ES-I3 (cell line): ENCODE measurements around the gene SLC23A2.

Experiments used
- H3K36me3 ChIP-seq: 2 replicates; pipeline ENCODE4 v1.6.1; 2013; ENCODE audit warnings: mild to moderate bottlenecking, low read length, control low read depth, moderate library complexity; ENCODE audit not compliant: insufficient read depth
- H3K4me1 ChIP-seq: 2 replicates; pipeline ENCODE4 v1.6.1; 2013; ENCODE audit warnings: mild to moderate bottlenecking, control low read depth, low read length; ENCODE audit not compliant: insufficient read depth
- H3K9ac ChIP-seq: 2 replicates; pipeline ENCODE4 v1.6.1; 2013; ENCODE audit warnings: low read depth, mild to moderate bottlenecking, low read length, moderate library complexity
- H3K9me3 ChIP-seq: 2 replicates; pipeline ENCODE4 v1.6.1; 2013; ENCODE audit warnings: mild to moderate bottlenecking, low read length, moderate library complexity; ENCODE audit not compliant: control insufficient read depth, insufficient read depth

Gene SLC23A2

DNA sequence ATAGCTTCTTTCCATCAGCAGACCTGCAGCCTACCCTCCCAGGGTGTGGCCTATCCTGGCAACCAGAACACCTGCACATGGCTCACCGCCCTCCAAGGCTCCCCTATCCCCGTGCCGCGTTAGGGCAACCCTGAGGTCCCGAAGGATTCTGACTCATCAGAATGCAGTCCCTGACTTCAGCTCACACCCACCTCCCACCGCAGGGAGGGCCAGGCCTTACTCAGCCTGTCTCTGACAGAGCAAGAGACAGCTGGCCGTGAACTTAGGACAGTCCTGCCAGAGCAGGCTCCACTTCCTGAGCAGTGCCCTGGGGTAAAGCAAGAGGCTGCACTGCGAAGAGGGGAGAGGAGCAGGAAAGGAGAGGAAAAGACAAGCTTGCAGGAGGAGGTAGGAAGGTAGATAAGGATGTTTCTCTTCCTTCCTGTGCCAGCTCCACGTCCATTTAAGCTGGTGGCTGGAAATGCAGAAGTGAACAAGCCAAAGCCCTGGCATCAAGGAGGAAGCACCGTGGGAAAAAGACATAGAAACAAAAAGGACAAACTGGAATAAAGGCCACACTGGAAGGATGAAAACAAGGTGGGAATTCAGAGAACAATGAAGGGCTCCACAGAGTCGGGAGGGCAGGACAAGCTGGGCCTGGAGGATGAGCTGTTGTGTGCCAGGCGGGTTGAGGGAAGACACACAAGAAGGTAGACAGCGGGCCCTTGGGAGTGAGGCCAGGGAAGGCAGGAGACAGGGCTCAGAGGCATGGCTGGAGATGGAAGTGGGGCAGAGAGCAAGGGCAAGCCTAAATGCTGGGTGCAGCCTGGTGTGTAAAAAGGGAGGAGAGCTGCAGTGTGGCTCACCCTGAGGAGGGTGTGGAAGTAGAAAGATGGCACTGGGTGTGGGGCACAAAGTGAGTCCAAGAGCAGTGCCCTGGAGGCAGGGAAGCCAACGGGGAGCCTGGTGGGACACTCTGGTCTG lies 102.7 kb downstream of the SLC23A2 start:
- H3K4me1 ChIP-seq = peaks cover 10% of the 10 kb centered on the region
- no peaks in the 10 kb centered on the region for H3K9me3 ChIP-seq
- H3K36me3 ChIP-seq = no peaks in the 10 kb centered on the region
- no peak overlapping the region for H3K9ac ChIP-seq

DNA sequence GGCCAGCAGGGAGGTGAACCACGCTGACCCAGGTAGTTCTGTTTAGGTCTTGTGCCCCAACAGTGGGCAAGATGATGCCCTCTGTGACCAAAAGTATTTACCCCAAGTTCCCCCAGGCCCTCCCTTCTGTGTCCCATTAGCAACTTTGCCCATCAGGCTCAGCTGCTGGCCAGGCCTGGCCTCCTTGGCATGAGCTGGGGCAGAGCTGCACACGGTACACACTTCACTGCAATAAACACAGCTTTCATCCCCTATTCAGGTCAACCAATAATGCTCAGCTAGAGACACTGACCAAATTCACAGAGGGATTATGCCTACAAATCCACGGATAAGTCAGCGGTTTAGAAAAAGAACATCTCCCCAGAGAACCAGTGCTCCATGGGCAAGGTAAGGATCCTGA lies 103.7 kb downstream of the SLC23A2 start:
- Histone ChIP-seq H3K9ac (no peak overlapping the region), H3K36me3 (no peaks in the 10 kb centered on the region), H3K4me1 (peaks cover 10% of the 10 kb centered on the region), H3K9me3 (no peaks in the 10 kb centered on the region)

DNA sequence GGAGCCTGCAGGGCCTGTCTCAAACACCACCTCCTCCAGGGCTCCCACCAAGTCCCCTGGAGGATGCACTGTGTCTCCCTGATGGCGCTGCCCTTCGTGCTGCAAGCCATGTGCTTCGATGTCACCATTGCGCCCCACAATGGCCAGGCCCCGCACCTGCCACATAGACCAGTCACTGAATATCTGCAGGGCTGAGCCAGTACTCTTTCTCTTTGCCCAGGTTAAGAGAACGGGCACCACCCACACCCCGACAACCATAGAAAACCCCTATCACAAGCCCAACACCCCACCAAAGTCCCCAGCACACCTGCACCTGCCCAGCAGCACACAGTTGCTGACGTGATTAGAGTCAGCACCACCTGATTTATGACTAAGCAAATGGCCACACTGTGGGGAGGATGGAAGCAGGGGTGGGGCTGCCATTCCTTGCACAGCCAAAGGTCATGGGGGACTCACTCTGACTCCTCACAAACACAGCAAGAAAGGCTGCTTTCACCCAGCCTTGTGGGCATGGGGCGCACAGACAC lies 104.3 kb downstream of the SLC23A2 start:
- H3K36me3 ChIP-seq = no peaks in the 10 kb centered on the region
- no peak overlapping the region for H3K9ac ChIP-seq
- no peaks in the 10 kb centered on the region for H3K9me3 ChIP-seq
- peaks cover 10% of the 10 kb centered on the region for H3K4me1 ChIP-seq

DNA sequence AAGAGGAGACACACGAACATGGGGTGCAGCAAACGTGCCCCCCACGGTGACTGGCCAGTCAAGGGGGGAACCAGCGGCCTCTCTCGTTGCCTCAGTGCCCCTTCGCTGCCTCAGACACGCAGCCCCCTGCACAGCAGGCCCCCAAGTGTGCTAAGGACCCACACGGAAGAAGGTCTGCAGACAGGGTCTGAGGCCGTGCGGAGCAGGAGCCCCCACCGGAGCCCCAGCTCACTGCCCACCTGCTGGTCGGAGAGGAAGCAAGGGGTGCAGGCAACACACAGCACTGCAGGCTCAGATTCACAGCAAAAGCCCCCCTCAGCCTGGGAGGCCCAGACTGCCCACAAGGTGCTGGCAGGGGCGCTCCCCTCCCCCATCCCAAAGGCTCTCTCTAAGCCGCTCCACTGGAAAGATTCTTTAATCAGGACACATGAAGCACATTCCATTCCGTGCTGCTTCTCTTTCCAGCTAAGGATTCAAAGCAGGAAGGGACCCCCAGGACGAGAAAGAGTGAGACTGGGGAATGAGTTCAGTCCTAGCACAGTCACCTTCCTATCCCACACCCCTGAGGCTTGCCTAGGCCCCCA lies 105.1 kb downstream of the SLC23A2 start:
- Histone ChIP-seq H3K9ac (no peak overlapping the region), H3K36me3 (no peaks in the 10 kb centered on the region), H3K9me3 (no peaks in the 10 kb centered on the region), H3K4me1 (peaks cover 10% of the 10 kb centered on the region)

DNA sequence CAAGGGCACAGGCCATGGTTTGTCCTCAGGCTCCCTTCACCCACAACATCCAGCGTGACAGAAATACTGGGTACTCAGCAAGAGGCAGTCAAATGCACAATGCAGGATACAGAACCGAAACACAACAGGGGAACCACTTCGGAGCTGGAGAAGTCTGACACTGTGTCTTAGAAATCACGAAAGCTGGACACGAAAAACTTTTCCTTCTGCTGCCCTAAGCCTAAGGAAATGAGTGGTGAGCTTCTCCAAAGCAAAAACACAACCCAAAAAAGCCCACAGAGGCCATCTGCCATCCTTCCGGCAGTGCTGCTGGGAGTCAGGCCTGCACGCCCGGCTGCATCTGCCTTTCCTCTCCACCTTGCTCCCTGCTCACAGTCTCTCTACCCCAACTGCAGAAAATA lies 106.3 kb downstream of the SLC23A2 start:
- Histone ChIP-seq H3K9me3 (no peaks in the 10 kb centered on the region), H3K36me3 (no peaks in the 10 kb centered on the region), H3K4me1 (peaks cover 10% of the 10 kb centered on the region), H3K9ac (no peak overlapping the region)

DNA sequence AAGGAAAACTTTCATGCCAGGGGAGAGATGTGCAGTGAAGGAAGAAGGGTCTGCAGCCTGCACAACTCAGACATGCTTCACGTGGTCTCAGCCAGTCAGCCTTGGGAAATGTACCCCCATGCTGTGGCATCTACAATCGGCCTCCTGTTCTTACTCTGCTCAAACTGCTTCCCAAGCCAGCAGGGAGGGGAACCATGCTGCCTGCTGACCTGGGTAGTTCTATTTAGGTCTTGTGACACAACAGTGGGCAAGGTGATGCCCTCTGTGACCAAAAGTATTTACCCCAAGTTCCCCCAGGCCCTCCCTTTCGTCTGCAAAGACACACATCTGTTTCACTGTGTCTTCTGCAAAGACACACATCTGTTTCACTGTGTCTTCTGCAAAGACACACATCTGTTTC lies 106.9 kb downstream of the SLC23A2 start:
- Histone ChIP-seq H3K36me3 (no peaks in the 10 kb centered on the region), H3K9me3 (no peaks in the 10 kb centered on the region), H3K4me1 (peaks cover 10% of the 10 kb centered on the region), H3K9ac (no peak overlapping the region)

DNA sequence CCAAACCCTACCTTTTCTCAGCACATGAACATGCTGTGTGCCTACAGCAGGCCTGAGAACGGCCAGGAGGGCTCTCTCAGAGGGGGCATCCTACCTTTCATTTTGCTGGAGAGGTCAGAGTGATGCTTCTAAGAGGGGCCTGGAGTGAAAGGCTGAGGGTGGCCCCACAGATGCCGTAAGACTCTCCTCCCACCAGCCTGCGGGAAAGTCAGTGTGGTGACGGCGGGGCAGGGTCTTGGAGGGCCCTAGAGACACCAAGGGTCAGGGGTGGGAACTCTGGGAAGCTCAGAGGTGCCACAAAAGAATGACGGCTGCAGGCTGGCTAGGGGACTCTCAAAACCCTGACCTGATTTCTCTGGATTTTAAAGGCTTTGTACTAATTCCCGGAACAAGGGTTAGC lies 107.6 kb downstream of the SLC23A2 start:
- peaks cover 10% of the 10 kb centered on the region for H3K4me1 ChIP-seq
- H3K9ac ChIP-seq = no peak overlapping the region
- no peaks in the 10 kb centered on the region for H3K36me3 ChIP-seq
- H3K9me3 ChIP-seq = no peaks in the 10 kb centered on the region

DNA sequence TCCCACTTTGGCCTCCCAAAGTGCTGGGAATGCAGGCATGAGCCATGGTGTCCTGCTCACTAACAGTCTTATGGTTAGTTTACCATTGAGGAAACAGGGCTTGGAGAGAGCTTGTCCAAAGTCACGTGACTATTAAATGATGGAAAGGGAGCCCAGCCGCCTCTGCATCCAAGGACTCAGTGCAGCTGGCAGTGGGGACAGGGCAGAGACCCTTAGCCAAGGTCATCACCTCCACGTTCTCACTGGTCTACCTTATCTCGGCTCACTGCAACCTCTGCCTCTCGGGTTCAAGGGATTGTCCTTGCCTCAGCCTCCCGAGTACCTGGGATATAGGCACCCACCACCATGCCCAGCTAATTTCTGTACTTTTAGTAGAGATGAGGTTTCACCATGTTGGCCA lies 109.3 kb downstream of the SLC23A2 start:
- H3K4me1 ChIP-seq = peaks cover 6% of the 10 kb centered on the region
- no peaks in the 10 kb centered on the region for H3K36me3 ChIP-seq
- H3K9ac ChIP-seq = no peak overlapping the region
- no peaks in the 10 kb centered on the region for H3K9me3 ChIP-seq

DNA sequence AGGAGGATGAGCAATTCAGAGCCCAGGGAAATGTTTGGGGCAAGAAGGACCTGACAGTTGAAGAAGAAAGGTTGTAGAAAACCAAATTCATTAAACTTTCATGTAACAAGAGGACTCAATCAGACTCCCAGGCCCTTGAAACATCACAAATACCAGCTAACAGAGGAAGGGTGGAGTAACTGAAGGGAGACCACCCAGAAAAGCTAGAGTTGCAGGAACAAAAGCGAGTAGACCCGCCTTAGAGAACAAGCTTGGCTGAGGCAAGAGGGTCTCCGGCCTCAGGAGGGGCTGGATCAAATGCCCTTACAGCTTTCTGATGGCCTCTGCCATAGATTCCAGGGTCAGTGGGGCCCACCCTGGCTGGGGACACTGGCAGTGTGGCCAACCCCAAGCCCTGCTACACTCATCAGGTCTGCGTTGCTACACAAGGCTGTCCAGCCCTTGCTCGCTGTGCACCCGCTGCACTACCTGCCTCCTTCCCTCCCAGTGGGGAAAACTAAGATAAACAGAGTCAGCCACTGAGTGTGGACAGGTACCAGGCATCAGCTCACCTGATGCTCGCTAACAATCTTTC lies 110.0 kb downstream of the SLC23A2 start:
- Histone ChIP-seq H3K36me3 (no peaks in the 10 kb centered on the region), H3K9me3 (no peaks in the 10 kb centered on the region), H3K4me1 (no peaks in the 10 kb centered on the region; the same call in 1 of the 2 replicates), H3K9ac (no peak overlapping the region)

DNA sequence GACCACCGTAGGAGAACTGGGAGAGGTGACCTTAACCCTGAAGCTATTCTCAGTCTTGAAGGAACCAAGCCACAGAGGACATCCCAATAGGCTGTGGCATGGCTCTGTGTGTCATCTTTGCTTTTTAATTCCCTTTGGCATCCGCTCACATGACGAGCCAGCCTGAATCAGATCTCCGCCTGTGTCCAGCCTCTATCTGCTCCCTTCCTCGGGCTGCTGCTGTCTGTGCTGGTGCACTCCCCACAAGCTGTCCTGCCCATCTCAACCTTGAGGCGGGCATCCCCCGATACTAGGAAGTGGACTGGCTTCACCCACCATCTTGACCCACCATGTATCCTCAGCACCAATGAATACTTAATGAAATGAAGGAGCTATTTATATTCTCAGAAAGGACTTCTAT lies 111.9 kb downstream of the SLC23A2 start:
- Histone ChIP-seq H3K9ac (no peak overlapping the region), H3K4me1 (no peaks in the 10 kb centered on the region), H3K9me3 (no peaks in the 10 kb centered on the region), H3K36me3 (no peaks in the 10 kb centered on the region)

DNA sequence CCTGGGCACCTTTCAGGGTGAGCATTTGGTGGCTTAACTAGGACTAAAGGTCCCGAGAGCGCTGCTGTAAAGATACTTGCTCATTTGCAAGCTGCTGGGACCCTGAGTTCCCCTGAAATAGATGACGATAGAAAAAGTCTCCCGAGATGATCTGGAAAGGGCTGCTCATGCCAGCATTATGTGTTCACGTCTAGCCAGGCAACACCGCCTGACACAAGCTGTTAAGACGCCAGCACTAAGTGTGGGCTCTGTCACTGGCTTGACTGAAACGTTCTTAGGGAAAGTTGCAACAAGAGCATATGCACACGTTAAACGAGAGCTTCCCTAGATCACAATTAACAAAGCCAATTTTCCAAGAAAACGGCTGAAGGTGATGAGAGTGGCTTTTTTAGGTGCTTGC lies 113.7 kb downstream of the SLC23A2 start:
- Histone ChIP-seq H3K9me3 (no peaks in the 10 kb centered on the region), H3K9ac (no peak overlapping the region), H3K4me1 (no peaks in the 10 kb centered on the region), H3K36me3 (no peaks in the 10 kb centered on the region)

DNA sequence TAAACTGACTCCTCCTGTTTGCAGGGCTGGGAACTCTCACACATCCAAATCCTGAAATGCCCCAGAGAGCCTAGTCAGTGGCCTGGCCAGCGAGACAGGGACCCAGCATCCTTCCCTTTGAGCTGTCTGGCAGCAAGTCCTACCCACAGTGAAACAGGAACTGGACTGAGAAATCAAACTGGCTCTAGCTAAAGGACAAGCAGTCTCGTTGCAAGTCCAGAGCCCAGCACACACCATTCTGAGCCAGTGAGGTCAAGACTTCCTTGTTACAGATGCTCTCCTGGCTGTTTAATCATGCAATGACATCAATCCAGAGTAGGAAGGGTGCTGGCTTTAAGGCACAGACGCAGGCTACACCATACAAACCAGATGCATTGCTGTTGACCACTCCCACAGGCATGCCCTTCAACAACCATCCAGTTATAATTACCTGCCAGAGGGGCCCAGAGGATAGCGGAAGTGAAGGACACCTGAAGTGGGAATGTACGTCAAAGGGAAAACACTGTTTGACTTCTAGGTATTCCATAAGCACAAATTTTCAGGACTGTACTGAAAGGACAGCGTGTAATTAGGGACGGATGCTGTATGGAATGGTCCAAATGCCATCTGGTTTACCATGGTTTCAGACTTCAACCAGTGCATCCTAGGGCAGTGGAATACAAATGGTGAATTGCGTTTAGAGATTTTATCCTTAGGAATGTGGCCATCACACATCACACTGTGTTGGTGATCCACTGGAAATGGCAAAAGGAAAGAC lies 114.4 kb downstream of the SLC23A2 start:
- no peaks in the 10 kb centered on the region for H3K9me3 ChIP-seq
- H3K36me3 ChIP-seq = no peaks in the 10 kb centered on the region
- H3K9ac ChIP-seq = no peak overlapping the region
- no peaks in the 10 kb centered on the region for H3K4me1 ChIP-seq

DNA sequence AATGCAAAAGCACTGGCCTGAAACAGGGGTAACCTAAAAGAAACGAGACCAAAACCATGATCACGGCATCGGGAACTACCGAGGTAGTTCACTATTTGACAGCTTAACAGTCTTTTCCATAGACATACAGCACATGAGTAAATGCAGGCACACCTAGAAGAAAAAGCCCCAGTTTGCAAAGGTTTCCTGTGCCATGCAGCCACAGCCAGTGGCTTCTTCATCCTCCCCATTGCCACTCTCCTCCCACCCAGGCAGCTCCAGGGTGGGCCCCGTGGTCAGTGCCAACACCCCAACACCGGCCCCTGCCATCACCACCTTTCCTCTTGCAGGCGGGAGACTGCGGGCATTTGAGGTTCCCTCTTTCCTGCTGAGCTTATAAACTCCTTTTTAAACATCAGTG lies 115.4 kb downstream of the SLC23A2 start:
- H3K36me3 ChIP-seq = no peaks in the 10 kb centered on the region

DNA sequence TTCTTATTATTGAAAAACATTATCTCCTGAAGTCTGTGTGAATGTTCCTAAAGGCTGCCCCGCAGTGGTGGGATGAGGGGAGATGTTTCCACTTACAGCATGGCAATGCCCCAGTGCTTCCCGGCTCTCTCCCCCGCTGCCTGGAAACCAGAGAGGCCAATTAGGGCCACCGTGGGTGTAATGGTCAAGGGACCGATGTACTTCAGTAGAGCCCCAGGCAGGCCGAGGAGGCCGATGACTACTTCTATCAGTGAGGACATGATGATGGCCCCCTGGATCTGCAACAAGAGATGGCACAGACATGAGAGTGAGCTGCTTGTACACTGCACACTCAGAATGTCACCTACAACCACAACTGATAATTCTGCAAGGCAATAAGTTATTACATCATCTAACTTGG lies 117.8 kb downstream of the SLC23A2 start:
- Histone ChIP-seq H3K4me1 (no peaks in the 10 kb centered on the region), H3K9me3 (no peaks in the 10 kb centered on the region), H3K36me3 (no peaks in the 10 kb centered on the region), H3K9ac (no peak overlapping the region)

More for the DNA sequence above, 115.4 kb downstream of the SLC23A2 start:
- Histone ChIP-seq H3K9me3 (no peaks in the 10 kb centered on the region), H3K4me1 (no peaks in the 10 kb centered on the region), H3K9ac (no peak overlapping the region)
